HepG2 (cell line): ENCODE measurements around the gene HDAC4. TPM values are rescaled to one million over a fixed set of nuclear protein-coding genes. Genes with fewer than 3 reads are reported as not detected.

Experiments used
- ATAC-seq: fragments of 200-7000 bp; cut with Tn5 transposase; 3 replicates; pipeline ENCODE4 v1.9.1; 2020; ENCODE audit warnings: mild to moderate bottlenecking, moderate library complexity
- BruUV-seq: library from RNA; stranded (reverse); fragments of 400-500 nt; replicated peaks from 2 replicates; lab custom pipeline; 2021; lab: Mats Ljungman, UMichigan
- CTCF ChIA-PET: fragments of 300-600 bp; formaldehyde crosslinking; extraction: SDS; loops from one replicate; lab custom pipeline; 2021; ENCODE audit warnings: low total read pairs, inconsistent platforms, low intra/inter-chr PET ratio; lab: Yijun Ruan, JAX
- POLR2A ChIA-PET: fragments of 350-600 bp; sonication (Branson Sonifier 250); formaldehyde crosslinking; loops from one replicate; lab custom pipeline; 2020; ENCODE audit warnings: antibody characterized with exemption, inconsistent platforms; lab: Yijun Ruan, JAX
- DNase-seq: peaks from one replicate; pipeline ENCODE4 v3.0.0-alpha.2; 2015; ENCODE audit warnings: low spot score
- FAIRE-seq: peaks from 3 replicates; lab custom pipeline; 2011; peaks lifted over from hg19 to GRCh38; lab: Jason Lieb, UNC
- H2AFZ ChIP-seq: one replicate; pipeline ENCODE4 v1.6.1; 2011; ENCODE audit warnings: low read length, inconsistent platforms
- H3K27ac ChIP-seq: fragments of 300-600 bp; 3 replicates; pipeline ENCODE4 v1.8.0; 2011; ENCODE audit warnings: mixed run types, mild to moderate bottlenecking, mixed read lengths, low read length, inconsistent platforms; ENCODE audit not compliant: insufficient read depth; ENCODE audit errors: extremely low read length
- H3K27me3 ChIP-seq, 2 experiments: fragments of 200-600 bp in 1 of 2; 2 replicates in 1 of 2; 3 replicates in 1 of 2; pipeline versions ENCODE4 v1.6.0 to v1.8.0; 2011; ENCODE audit warnings: low read length in 2 of 2, mild to moderate bottlenecking in 2 of 2, moderate library complexity in 2 of 2, inconsistent platforms in 1 of 2; ENCODE audit not compliant: insufficient read depth in 2 of 2, control insufficient read depth in 1 of 2
- H3K36me3 ChIP-seq, 2 experiments: fragments of 200-600 bp in 1 of 2; replicated peaks in 1 of 2; 2 replicates in 1 of 2; 3 replicates in 1 of 2; pipeline versions ENCODE4 v1.5.1 to v1.8.0; 2011; ENCODE audit warnings: low read length in 2 of 2, inconsistent platforms in 1 of 2; ENCODE audit not compliant: insufficient read depth in 2 of 2, control insufficient read depth in 1 of 2
- H3K4me1 ChIP-seq: 2 replicates; pipeline ENCODE4 v1.5.1; 2012; ENCODE audit warnings: low read length, inconsistent platforms; ENCODE audit not compliant: insufficient read depth
- H3K4me2 ChIP-seq: 2 replicates; pipeline ENCODE4 v1.6.0; 2011; ENCODE audit warnings: low read depth, low read length, inconsistent platforms
- H3K4me3 ChIP-seq, 3 experiments: fragments of 200-600 bp in 1 of 3; sonication (generic), shearing (Covaris generic) in 1 of 3; replicated peaks in 1 of 3; 2 replicates each; pipeline ENCODE4 v1.5.1; 2011 to 2016; ENCODE audit warnings: low read length in 3 of 3, inconsistent platforms in 2 of 3, low read depth in 2 of 3, mild to moderate bottlenecking in 2 of 3, control low read depth in 1 of 3, mixed read lengths in 1 of 3; ENCODE audit not compliant: insufficient read depth in 1 of 3
- H3K79me2 ChIP-seq: one replicate; pipeline ENCODE4 v1.6.1; 2011; ENCODE audit warnings: low read length, inconsistent platforms; ENCODE audit not compliant: insufficient read depth
- H3K9ac ChIP-seq: 2 replicates; pipeline ENCODE4 v1.6.0; 2011; ENCODE audit warnings: mild to moderate bottlenecking, low read depth, low read length, inconsistent platforms; ENCODE audit not compliant: insufficient read depth
- H3K9me3 ChIP-seq: 2 replicates; pipeline ENCODE4 v1.5.1; 2012; ENCODE audit warnings: mild to moderate bottlenecking, low read length
- H4K20me1 ChIP-seq: 2 replicates; pipeline ENCODE4 v1.6.0; 2011; ENCODE audit warnings: inconsistent platforms, mild to moderate bottlenecking, low read length, moderate library complexity; ENCODE audit not compliant: insufficient read depth
- ATF4 ChIP-seq, 2 experiments: fragments of 450-650 bp in 1 of 2; sonication (generic) in 1 of 2; formaldehyde crosslinking; IDR thresholded peaks; 2 replicates each; pipeline versions ENCODE4 v1.5.0 to v1.8.0; 2020 to 2022; ENCODE audit warnings: mild to moderate bottlenecking in 1 of 2, missing genetic modification reagents in 1 of 2
- CREB1 ChIP-seq, 2 experiments: fragments of 450-650 bp in 1 of 2; IDR thresholded peaks; 2 replicates each; pipeline ENCODE4 v1.6.1; 2016 to 2017; ENCODE audit warnings: control low read depth in 1 of 2, mild to moderate bottlenecking in 1 of 2, missing compliant biosample characterization in 1 of 2, missing genetic modification characterization in 1 of 2
- LRRFIP1 ChIP-seq: sonication (generic); formaldehyde crosslinking; conservative IDR thresholded peaks from 2 replicates; pipeline ENCODE4 v1.4.0; 2020; ENCODE audit warnings: missing genetic modification reagents
- MNT ChIP-seq: fragments of 450-650 bp; IDR thresholded peaks from 2 replicates; pipeline ENCODE4 v1.6.1; 2016
- NPAS2 ChIP-seq: sonication (generic); formaldehyde crosslinking; IDR thresholded peaks from 2 replicates; pipeline ENCODE4 v1.8.0; 2022; ENCODE audit warnings: mild to moderate bottlenecking, missing genetic modification reagents, borderline replicate concordance
- XRCC5 ChIP-seq: fragments of 200-400 bp; formaldehyde crosslinking; optimal IDR thresholded peaks from 2 replicates; pipeline ENCODE3; 2017; ENCODE audit warnings: mild to moderate bottlenecking, low read length
- ZBTB34 ChIP-seq: sonication (generic); formaldehyde crosslinking; IDR thresholded peaks from 2 replicates; pipeline ENCODE4 v1.8.0; 2022; ENCODE audit warnings: mild to moderate bottlenecking, missing genetic modification reagents
- ZNF678 ChIP-seq: sonication (generic); formaldehyde crosslinking; IDR thresholded peaks from 2 replicates; pipeline ENCODE4 v1.4.0; 2020; ENCODE audit warnings: mild to moderate bottlenecking, missing genetic modification reagents
- ZNF878 ChIP-seq: sonication (generic); formaldehyde crosslinking; IDR thresholded peaks from 2 replicates; pipeline ENCODE4 v1.8.1; 2023; ENCODE audit warnings: mild to moderate bottlenecking, missing genetic modification reagents, moderate library complexity
- WGBS: methylation state at CpG from one replicate; pipeline ENCODE4 v1.1.6; 2017; ENCODE audit warnings: low lambda C conversion rate; 5-methylcytosine and 5-hydroxymethylcytosine counted together
- in situ Hi-C: cut with HindIII; loops from 2 replicates; pipeline ENCODE4 v1.10.0; 2017; ENCODE audit warnings: low pct_unique_long_range_greater_than_20kb; ENCODE audit not compliant: extremely low pct_ligation_motif_present
- intact Hi-C: fragments of 100-400 bp; cut with micrococcal nuclease; formaldehyde crosslinking; loops from one replicate; pipeline ENCODE4 v1.10.0; 2022; ENCODE audit not compliant: unreplicated experiment
- polyA plus RNA-seq, 8 experiments: library from polyadenylated mRNA; depleted of rRNA in 3 of 8; stranded (reverse) in 7 of 8; unstranded in 1 of 8; fragments of >200 nt; fragmentation: Illumina TruSeq in 4 of 8; extraction: Trizol in 4 of 8; gene quantifications; 2 replicates each; pipeline versions ENCODE4 v1.2.1 to v1.2.3, GENCODE V29; 2011 to 2016; ENCODE audit warnings: low read depth in 4 of 8, missing spikeins in 1 of 8, mixed read lengths in 1 of 8; ENCODE audit not compliant: insufficient read depth in 1 of 8
- total RNA-seq, 5 experiments: library from RNA; depleted of rRNA; stranded (reverse); fragments of >200 nt; fragmentation: Illumina TruSeq; extraction: Trizol; gene quantifications; 2 replicates each; pipeline ENCODE4 v1.2.3, GENCODE V29; 2016; ENCODE audit warnings: low read depth in 1 of 5

Gene HDAC4
- total and polyA plus RNA-seq, 2 of the 13 experiments (the other 11 are each of a cell fraction or from before 2014, with no cell fraction given) = 10.1 to 11.5 TPM

GRCh38 chr2:239137165-239137897, 263.5 kb downstream of the HDAC4 start:
- no peak for ATAC-seq
- Histone ChIP-seq H3K4me3 (no peak overlapping the region), H3K9ac (no peak overlapping the region), H3K4me2 (no peak overlapping the region), H3K36me3 (peaks cover 17 to 73% of the 10 kb centered on the region in 2 experiments), H3K9me3 (no peaks in the 10 kb centered on the region), H2AFZ (no peak overlapping the region), H3K79me2 (no peaks in the 10 kb centered on the region), H4K20me1 (no peaks in the 10 kb centered on the region), H3K27ac (no peak overlapping the region), H3K4me1 (no peaks in the 10 kb centered on the region), H3K27me3 (no peaks in the 10 kb centered on the region)
- 94% methylated on average over 25 of the region's 26 CpGs for WGBS
- intact Hi-C loops (no loop called here), in situ Hi-C loops (no loop called here)
- TF ChIP-seq ATF4 (CRISPR knock-in tag; IDR thresholded peaks at IDR 0.05) = no peak
- no peak for TF ChIP-seq ZNF878 (CRISPR knock-in tag)
- TF ChIP-seq MNT = no peak
- TF ChIP-seq NPAS2 (CRISPR knock-in tag) = no peak
- no peak for TF ChIP-seq CREB1 (IDR thresholded peaks at IDR 0.05)
- no peak for TF ChIP-seq CREB1 (CRISPR knock-in tag; IDR thresholded peaks at IDR 0.05)
- TF ChIP-seq LRRFIP1 = no peak
- no peak for TF ChIP-seq ZNF678 (CRISPR knock-in tag)
- no peak for TF ChIP-seq XRCC5
- no peak for TF ChIP-seq ZBTB34
- no peak for FAIRE-seq
- BruUV-seq = no TSS peak
- ChIA-PET POLR2A (no interaction called here), CTCF (no interaction called here)
- no peak for DNase-seq
